ENCODE measurements around the gene MACROH2A1. TPM values are rescaled to one million over a fixed set of nuclear protein-coding genes. Genes with fewer than 3 reads are reported as not detected.

The MACROH2A1 gene
- total RNA-seq, 1 experiment from 2014 or later: 83.8 TPM

DNA sequence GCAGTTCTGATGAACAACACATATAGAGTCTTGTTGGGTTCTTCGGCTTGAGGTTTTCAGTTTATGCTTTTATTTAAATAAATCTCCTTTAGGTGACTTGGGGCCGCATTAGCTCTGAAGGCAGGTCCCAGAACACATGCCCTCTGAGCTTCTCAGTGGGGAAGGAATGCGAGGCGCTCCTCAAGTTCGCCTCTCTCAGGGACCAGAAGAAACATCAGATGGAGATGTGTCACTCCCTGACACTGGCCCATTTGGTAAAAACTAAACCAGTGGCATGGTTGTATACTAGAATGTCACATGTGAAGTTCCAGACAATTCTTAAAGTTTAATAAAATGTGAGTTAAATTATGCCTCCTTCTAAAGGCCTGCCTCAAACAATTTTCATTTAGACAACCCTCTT lies 1.9 kb downstream of the MACROH2A1 start:
- Mint-ChIP-seq H3K36me3 (peaks cover 5% of the 10 kb centered on the region; the same call in 1 of the 2 replicates), H3K4me1 (peaks cover 35% of the 10 kb centered on the region), H3K4me3 (peak overlapping the region; percentile 73), H3K27ac (no peak overlapping the region), H3K27me3 (ENCODE audit: low read depth) (peaks cover 55% of the 10 kb centered on the region), H3K9me3 (no peaks in the 10 kb centered on the region)
- POLR2A ChIA-PET: no interaction called here
- TF ChIP-seq, protein P1, sequence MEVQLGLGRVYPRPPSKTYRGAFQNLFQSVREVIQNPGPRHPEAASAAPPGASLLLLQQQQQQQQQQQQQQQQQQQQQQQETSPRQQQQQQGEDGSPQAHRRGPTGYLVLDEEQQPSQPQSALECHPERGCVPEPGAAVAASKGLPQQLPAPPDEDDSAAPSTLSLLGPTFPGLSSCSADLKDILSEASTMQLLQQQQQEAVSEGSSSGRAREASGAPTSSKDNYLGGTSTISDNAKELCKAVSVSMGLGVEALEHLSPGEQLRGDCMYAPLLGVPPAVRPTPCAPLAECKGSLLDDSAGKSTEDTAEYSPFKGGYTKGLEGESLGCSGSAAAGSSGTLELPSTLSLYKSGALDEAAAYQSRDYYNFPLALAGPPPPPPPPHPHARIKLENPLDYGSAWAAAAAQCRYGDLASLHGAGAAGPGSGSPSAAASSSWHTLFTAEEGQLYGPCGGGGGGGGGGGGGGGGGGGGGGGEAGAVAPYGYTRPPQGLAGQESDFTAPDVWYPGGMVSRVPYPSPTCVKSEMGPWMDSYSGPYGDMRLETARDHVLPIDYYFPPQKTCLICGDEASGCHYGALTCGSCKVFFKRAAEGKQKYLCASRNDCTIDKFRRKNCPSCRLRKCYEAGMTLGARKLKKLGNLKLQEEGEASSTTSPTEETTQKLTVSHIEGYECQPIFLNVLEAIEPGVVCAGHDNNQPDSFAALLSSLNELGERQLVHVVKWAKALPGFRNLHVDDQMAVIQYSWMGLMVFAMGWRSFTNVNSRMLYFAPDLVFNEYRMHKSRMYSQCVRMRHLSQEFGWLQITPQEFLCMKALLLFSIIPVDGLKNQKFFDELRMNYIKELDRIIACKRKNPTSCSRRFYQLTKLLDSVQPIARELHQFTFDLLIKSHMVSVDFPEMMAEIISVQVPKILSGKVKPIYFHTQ (CRISPR knock-in tag; IDR thresholded peaks at IDR 0.05): no peak
- TF ChIP-seq FOXP1 (CRISPR knock-in tag; IDR thresholded peaks at IDR 0.05; ENCODE audit: borderline replicate concordance) (no peak), KAT7 (CRISPR knock-in tag; IDR thresholded peaks at IDR 0.05; ENCODE audit: borderline replicate concordance) (no peak), ATF1 (CRISPR knock-in tag; IDR thresholded peaks at IDR 0.05) (no peak), ELF4 (CRISPR knock-in tag; IDR thresholded peaks at IDR 0.05; ENCODE audit: low read depth) (no peak), PRRX2 (CRISPR knock-in tag; IDR thresholded peaks at IDR 0.05) (no peak), ZNF121 (CRISPR knock-in tag; IDR thresholded peaks at IDR 0.05) (no peak), FOXJ3 (CRISPR knock-in tag; IDR thresholded peaks at IDR 0.05; ENCODE audit: borderline replicate concordance) (no peak), SOX15 (CRISPR knock-in tag; IDR thresholded peaks at IDR 0.05) (no peak), NFE2L1 (CRISPR knock-in tag; IDR thresholded peaks at IDR 0.05) (no peak), SMAD3 (CRISPR knock-in tag; IDR thresholded peaks at IDR 0.05; ENCODE audit: borderline replicate concordance) (no peak), SP1 (CRISPR knock-in tag; conservative IDR thresholded peaks at IDR 0.05) (no peak), MYBL2 (CRISPR knock-in tag; IDR thresholded peaks at IDR 0.05) (no peak)
- TF ChIP-seq, protein P2, sequence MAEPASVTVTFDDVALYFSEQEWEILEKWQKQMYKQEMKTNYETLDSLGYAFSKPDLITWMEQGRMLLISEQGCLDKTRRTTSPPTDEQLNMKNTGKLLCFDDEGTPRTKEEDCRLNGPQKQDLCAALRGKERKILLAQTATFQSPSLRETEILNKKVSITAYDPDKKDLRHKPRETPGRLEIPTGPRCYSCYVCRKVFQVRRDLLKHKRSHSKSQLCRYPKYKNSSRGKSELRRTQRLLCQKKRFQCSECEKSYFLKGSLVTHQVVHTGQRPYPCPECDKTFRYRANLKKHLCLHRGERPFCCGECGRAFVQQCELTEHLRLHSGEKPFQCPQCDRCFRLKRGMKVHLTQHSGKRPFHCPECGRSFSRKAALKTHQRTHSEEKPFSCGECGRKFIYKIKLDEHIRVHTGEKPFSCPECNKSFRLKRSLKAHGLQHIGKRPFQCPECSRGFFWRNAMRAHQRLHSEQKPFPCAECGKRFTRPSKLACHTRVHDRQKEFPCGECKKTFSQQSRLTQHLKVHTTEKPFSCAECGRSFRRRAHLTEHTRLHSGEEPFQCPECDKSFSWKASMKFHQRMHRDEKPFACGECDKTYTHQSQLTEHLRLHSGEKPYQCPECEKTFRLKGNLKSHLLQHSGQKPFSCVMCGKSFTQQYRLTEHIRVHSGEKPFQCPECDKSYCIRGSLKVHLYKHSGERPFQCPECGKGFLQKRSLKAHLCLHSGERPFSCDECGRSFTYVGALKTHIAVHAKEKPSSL (CRISPR knock-in tag; conservative IDR thresholded peaks at IDR 0.05): no peak
- TF ChIP-seq, protein P3, sequence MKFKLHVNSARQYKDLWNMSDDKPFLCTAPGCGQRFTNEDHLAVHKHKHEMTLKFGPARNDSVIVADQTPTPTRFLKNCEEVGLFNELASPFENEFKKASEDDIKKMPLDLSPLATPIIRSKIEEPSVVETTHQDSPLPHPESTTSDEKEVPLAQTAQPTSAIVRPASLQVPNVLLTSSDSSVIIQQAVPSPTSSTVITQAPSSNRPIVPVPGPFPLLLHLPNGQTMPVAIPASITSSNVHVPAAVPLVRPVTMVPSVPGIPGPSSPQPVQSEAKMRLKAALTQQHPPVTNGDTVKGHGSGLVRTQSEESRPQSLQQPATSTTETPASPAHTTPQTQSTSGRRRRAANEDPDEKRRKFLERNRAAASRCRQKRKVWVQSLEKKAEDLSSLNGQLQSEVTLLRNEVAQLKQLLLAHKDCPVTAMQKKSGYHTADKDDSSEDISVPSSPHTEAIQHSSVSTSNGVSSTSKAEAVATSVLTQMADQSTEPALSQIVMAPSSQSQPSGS (CRISPR knock-in tag; IDR thresholded peaks at IDR 0.05; ENCODE audit: borderline replicate concordance, low read depth): no peak
- TF ChIP-seq, protein P4, sequence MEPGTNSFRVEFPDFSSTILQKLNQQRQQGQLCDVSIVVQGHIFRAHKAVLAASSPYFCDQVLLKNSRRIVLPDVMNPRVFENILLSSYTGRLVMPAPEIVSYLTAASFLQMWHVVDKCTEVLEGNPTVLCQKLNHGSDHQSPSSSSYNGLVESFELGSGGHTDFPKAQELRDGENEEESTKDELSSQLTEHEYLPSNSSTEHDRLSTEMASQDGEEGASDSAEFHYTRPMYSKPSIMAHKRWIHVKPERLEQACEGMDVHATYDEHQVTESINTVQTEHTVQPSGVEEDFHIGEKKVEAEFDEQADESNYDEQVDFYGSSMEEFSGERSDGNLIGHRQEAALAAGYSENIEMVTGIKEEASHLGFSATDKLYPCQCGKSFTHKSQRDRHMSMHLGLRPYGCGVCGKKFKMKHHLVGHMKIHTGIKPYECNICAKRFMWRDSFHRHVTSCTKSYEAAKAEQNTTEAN (CRISPR knock-in tag; IDR thresholded peaks at IDR 0.05): no peak
- TF ChIP-seq, protein P5, sequence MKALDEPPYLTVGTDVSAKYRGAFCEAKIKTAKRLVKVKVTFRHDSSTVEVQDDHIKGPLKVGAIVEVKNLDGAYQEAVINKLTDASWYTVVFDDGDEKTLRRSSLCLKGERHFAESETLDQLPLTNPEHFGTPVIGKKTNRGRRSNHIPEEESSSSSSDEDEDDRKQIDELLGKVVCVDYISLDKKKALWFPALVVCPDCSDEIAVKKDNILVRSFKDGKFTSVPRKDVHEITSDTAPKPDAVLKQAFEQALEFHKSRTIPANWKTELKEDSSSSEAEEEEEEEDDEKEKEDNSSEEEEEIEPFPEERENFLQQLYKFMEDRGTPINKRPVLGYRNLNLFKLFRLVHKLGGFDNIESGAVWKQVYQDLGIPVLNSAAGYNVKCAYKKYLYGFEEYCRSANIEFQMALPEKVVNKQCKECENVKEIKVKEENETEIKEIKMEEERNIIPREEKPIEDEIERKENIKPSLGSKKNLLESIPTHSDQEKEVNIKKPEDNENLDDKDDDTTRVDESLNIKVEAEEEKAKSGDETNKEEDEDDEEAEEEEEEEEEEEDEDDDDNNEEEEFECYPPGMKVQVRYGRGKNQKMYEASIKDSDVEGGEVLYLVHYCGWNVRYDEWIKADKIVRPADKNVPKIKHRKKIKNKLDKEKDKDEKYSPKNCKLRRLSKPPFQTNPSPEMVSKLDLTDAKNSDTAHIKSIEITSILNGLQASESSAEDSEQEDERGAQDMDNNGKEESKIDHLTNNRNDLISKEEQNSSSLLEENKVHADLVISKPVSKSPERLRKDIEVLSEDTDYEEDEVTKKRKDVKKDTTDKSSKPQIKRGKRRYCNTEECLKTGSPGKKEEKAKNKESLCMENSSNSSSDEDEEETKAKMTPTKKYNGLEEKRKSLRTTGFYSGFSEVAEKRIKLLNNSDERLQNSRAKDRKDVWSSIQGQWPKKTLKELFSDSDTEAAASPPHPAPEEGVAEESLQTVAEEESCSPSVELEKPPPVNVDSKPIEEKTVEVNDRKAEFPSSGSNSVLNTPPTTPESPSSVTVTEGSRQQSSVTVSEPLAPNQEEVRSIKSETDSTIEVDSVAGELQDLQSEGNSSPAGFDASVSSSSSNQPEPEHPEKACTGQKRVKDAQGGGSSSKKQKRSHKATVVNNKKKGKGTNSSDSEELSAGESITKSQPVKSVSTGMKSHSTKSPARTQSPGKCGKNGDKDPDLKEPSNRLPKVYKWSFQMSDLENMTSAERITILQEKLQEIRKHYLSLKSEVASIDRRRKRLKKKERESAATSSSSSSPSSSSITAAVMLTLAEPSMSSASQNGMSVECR (CRISPR knock-in tag; IDR thresholded peaks at IDR 0.05; ENCODE audit: borderline replicate concordance): no peak
- TF ChIP-seq, protein P6, sequence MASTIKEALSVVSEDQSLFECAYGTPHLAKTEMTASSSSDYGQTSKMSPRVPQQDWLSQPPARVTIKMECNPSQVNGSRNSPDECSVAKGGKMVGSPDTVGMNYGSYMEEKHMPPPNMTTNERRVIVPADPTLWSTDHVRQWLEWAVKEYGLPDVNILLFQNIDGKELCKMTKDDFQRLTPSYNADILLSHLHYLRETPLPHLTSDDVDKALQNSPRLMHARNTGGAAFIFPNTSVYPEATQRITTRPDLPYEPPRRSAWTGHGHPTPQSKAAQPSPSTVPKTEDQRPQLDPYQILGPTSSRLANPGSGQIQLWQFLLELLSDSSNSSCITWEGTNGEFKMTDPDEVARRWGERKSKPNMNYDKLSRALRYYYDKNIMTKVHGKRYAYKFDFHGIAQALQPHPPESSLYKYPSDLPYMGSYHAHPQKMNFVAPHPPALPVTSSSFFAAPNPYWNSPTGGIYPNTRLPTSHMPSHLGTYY (CRISPR knock-in tag; IDR thresholded peaks at IDR 0.05): no peak
- TF ChIP-seq, protein P7, sequence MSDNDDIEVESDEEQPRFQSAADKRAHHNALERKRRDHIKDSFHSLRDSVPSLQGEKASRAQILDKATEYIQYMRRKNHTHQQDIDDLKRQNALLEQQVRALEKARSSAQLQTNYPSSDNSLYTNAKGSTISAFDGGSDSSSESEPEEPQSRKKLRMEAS (CRISPR knock-in tag; IDR thresholded peaks at IDR 0.05): no peak
- TF ChIP-seq, protein P8, sequence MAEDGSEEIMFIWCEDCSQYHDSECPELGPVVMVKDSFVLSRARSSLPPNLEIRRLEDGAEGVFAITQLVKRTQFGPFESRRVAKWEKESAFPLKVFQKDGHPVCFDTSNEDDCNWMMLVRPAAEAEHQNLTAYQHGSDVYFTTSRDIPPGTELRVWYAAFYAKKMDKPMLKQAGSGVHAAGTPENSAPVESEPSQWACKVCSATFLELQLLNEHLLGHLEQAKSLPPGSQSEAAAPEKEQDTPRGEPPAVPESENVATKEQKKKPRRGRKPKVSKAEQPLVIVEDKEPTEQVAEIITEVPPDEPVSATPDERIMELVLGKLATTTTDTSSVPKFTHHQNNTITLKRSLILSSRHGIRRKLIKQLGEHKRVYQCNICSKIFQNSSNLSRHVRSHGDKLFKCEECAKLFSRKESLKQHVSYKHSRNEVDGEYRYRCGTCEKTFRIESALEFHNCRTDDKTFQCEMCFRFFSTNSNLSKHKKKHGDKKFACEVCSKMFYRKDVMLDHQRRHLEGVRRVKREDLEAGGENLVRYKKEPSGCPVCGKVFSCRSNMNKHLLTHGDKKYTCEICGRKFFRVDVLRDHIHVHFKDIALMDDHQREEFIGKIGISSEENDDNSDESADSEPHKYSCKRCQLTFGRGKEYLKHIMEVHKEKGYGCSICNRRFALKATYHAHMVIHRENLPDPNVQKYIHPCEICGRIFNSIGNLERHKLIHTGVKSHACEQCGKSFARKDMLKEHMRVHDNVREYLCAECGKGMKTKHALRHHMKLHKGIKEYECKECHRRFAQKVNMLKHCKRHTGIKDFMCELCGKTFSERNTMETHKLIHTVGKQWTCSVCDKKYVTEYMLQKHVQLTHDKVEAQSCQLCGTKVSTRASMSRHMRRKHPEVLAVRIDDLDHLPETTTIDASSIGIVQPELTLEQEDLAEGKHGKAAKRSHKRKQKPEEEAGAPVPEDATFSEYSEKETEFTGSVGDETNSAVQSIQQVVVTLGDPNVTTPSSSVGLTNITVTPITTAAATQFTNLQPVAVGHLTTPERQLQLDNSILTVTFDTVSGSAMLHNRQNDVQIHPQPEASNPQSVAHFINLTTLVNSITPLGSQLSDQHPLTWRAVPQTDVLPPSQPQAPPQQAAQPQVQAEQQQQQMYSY (CRISPR knock-in tag; IDR thresholded peaks at IDR 0.05): no peak
- ATAC-seq (no peak), DNase-seq (ENCODE audit: low spot score) (no peak)
- CTCF ChIA-PET: interaction anchor here (1.1 kb wide), 1 partner anchor 29 kb away, joined by 3 read pairs; no protein-coding TSS in a partner anchor
